H1 (cell line): Measurements from ENCODE around the gene MRPL33. TPM values are rescaled to one million over a fixed set of nuclear protein-coding genes. Genes with fewer than 3 reads are reported as not detected.

ENCODE experiments used
- CHD7 ChIP-seq: fragments of 300-600 bp; sonication (generic); IDR thresholded peaks from 2 replicates; pipeline ENCODE4 v1.7.1; 2012; ENCODE audit warnings: low read length, moderate library complexity, mild to moderate bottlenecking, inconsistent platforms; ENCODE audit not compliant: insufficient replicate concordance
- GABPA ChIP-seq: IDR thresholded peaks from 2 replicates; pipeline ENCODE4 v1.6.1; 2011; ENCODE audit warnings: mild to moderate bottlenecking, low read length, moderate library complexity, borderline replicate concordance; ENCODE audit not compliant: insufficient read depth
- GTF2F1 ChIP-seq: IDR thresholded peaks from 2 replicates; pipeline ENCODE4 v1.6.1; 2012; ENCODE audit warnings: low read depth, low read length, improper control_type of control experiment, borderline replicate concordance
- USF2 ChIP-seq: IDR thresholded peaks from 2 replicates; pipeline ENCODE4 v1.6.1; 2011; ENCODE audit warnings: low read length, improper control_type of control experiment
- ZNF274 ChIP-seq: IDR thresholded peaks from 2 replicates; pipeline ENCODE4 v1.7.0; 2012; ENCODE audit warnings: low read length, borderline replicate concordance; ENCODE audit errors: extremely low read depth
- polyA plus RNA-seq, 7 experiments: library from polyadenylated mRNA; depleted of rRNA in 3 of 7; stranded (reverse) in 5 of 7; unstranded in 2 of 7; fragments of >200 nt in 5 of 7; fragments of 200-250 nt in 2 of 7; gene quantifications; 1 replicate in 5 of 7; 2 replicates in 1 of 7; 4 replicates in 1 of 7; pipeline versions ENCODE4 v1.2.1 to v1.2.3, GENCODE V29; 2011 to 2013; ENCODE audit warnings: missing spikeins in 2 of 7, mixed read lengths in 2 of 7
- total RNA-seq: library from RNA; stranded (reverse); fragmentation: NEBNext Ultra II Directional; extraction: Animal tissue kit (Norgen Biotek cat#: 25700); gene quantifications from 2 replicates; pipeline ENCODE4 v1.2.1, GENCODE V29; 2021

MRPL33 gene
- total and polyA plus RNA-seq, 2 of the 8 experiments (the other 6 are each of a cell fraction or from before 2014, with no cell fraction given), result 24.3 to 62.9 TPM

- TF ChIP-seq GABPA (no peak), ZNF274 (no peak), CHD7 (no peak), USF2 (no peak), GTF2F1 (no peak)
These were observed 10.0 kb downstream of the MRPL33 start (continued) for GRCh38 chr2:27781496-27781895.
